Tibial nerve (tissue), 4 donors: ENCODE measurements around the gene THSD7B. TPM values are rescaled to one million over a fixed set of nuclear protein-coding genes. Genes with fewer than 3 reads are reported as not detected.
"Not testable (repeated sequence)": the region's sequence is repeated elsewhere in the genome, so short reads cannot be mapped to it uniquely, and the experiment has no call there.

Experiments used
- DNase-seq, 2 donors: peaks; one replicate each; pipeline ENCODE4 v3.0.0-alpha.2; 2019; ENCODE audit warnings: low spot score in 2 of 2
- H3K27ac ChIP-seq, 4 donors: fragments of 200-600 bp; sonication (generic) in 3 of 4; one replicate each; pipeline ENCODE4 v1.5.1; 2017 to 2019; ENCODE audit warnings: mild to moderate bottlenecking in 1 of 4
- H3K27me3 ChIP-seq, 2 donors: fragments of 200-600 bp; sonication (generic) in 1 of 2; one replicate each; pipeline versions ENCODE4 v1.5.1 to v1.6.0; 2017 to 2019
- H3K36me3 ChIP-seq, 3 donors: fragments of 200-600 bp; sonication (generic); one replicate each; pipeline ENCODE4 v1.5.1; 2018 to 2019
- H3K4me1 ChIP-seq, 4 donors: fragments of 200-600 bp; sonication (generic) in 3 of 4; one replicate each; pipeline ENCODE4 v1.5.1; 2017 to 2019
- H3K4me3 ChIP-seq, 4 donors: fragments of 200-600 bp; sonication (generic) in 3 of 4; one replicate each; pipeline ENCODE4 v1.5.1; 2017 to 2019; ENCODE audit warnings: mild to moderate bottlenecking in 1 of 4, moderate library complexity in 1 of 4
- H3K9me3 ChIP-seq, 4 donors: fragments of 200-600 bp; sonication (generic) in 3 of 4; one replicate each; pipeline ENCODE4 v1.5.1; 2017 to 2019
- EP300 ChIP-seq, 2 donors: sonication (generic); formaldehyde crosslinking; IDR thresholded peaks; one replicate each; pipeline ENCODE4 v1.6.1; 2017; ENCODE audit warnings: antibody characterized with exemption in 2 of 2, mild to moderate bottlenecking in 1 of 2
- POLR2A ChIP-seq, 2 donors: fragments of 450-650 bp; IDR thresholded peaks; one replicate each; pipeline ENCODE4 v1.6.1; 2017; ENCODE audit warnings: antibody characterized with exemption in 2 of 2, mild to moderate bottlenecking in 2 of 2, moderate library complexity in 2 of 2
- WGBS, 2 donors: methylation state at CpG; one replicate each; pipeline ENCODE4 v1.1.5; 2018; 5-methylcytosine and 5-hydroxymethylcytosine counted together
- total RNA-seq, 4 donors: library from RNA; depleted of rRNA; stranded (reverse); fragments of >200 nt; gene quantifications; one replicate each; pipeline ENCODE4 v1.1.0, GENCODE V29; 2016
- TF ChIP-seq, protein P1 (sequence below), 5 experiments: fragments of 200-600 bp in 3 of 5; fragments of 450-650 bp in 2 of 5; sonication (generic) in 3 of 5; IDR thresholded peaks; one replicate each; pipeline ENCODE4 v1.5.1; 2016 to 2019; ENCODE audit warnings: antibody characterized with exemption in 5 of 5, mild to moderate bottlenecking in 3 of 5, moderate library complexity in 2 of 5

The THSD7B gene
- total RNA-seq, 4 donors from 2014 or later: 1.5 to 13.8 (median 6.7) TPM

DNA sequence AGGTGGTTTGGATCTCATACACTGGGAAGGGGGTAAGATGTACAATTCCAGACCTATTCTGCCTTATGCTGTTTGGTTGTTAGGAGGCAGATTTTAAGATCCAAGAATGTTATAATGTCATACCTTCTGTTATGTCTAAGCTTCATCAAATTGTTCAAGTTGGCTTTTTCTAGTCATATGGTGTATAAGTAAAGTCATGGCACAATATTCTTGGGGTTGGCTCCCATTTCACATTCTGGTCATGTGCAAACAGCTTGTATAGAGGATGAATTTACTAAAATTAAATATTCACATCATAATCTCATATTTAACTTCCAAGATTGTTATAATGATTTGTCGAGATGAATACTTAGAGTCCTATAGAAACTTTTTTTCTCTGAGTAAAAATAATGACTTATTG, 774.0 kb downstream of the THSD7B start:
- Histone ChIP-seq H3K27ac (no peak overlapping the region), H3K9me3 (peaks cover 0 to 4% (median 0%) of the 10 kb centered on the region in 4 donors), H3K27me3 (no peaks in the 10 kb centered on the region), H3K4me1 (no peaks in the 10 kb centered on the region), H3K36me3 (no peaks in the 10 kb centered on the region), H3K4me3 (no peak overlapping the region)
- no peak for DNase-seq
- TF ChIP-seq, protein P1, sequence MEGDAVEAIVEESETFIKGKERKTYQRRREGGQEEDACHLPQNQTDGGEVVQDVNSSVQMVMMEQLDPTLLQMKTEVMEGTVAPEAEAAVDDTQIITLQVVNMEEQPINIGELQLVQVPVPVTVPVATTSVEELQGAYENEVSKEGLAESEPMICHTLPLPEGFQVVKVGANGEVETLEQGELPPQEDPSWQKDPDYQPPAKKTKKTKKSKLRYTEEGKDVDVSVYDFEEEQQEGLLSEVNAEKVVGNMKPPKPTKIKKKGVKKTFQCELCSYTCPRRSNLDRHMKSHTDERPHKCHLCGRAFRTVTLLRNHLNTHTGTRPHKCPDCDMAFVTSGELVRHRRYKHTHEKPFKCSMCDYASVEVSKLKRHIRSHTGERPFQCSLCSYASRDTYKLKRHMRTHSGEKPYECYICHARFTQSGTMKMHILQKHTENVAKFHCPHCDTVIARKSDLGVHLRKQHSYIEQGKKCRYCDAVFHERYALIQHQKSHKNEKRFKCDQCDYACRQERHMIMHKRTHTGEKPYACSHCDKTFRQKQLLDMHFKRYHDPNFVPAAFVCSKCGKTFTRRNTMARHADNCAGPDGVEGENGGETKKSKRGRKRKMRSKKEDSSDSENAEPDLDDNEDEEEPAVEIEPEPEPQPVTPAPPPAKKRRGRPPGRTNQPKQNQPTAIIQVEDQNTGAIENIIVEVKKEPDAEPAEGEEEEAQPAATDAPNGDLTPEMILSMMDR (IDR thresholded peaks at IDR 0.05): no peak
- TF ChIP-seq EP300 (IDR thresholded peaks at IDR 0.05): no peak
- TF ChIP-seq POLR2A (IDR thresholded peaks at IDR 0.05): no peak
- WGBS, 2 donors: 83 to 85% methylated on average over 1 of the region's 1 CpG

DNA sequence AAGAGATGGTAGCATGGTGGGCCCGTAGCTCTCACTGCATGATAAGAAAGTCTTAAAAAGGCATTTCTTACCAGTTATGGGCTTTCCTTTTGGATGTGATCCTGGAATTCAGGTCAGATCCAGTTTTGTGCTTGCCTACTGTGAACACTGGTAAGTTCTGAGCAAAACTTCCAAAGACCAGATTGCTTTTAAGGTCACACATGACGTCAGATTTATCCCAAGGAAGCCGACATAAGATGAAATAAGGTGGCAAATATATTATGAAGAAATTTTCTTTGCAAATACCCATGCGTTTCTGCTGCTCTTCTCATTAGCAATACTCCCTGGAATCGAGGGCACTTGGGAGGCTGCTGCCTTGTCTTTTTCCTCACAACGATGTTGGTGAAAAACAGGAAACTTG, 782.5 kb downstream of the THSD7B start:
- H3K27me3 ChIP-seq: no peaks in the 10 kb centered on the region
- WGBS, 2 donors: 84 to 87% methylated on average over 6 of the region's 6 CpGs
- H3K4me3 ChIP-seq: no peak overlapping the region
- no peak overlapping the region for H3K27ac ChIP-seq
- no peak for DNase-seq
- no peaks in the 10 kb centered on the region for H3K36me3 ChIP-seq
- no peaks in the 10 kb centered on the region for H3K4me1 ChIP-seq
- H3K9me3 ChIP-seq: no peaks in the 10 kb centered on the region
- no peak for TF ChIP-seq EP300 (IDR thresholded peaks at IDR 0.05)
- no peak for TF ChIP-seq POLR2A (IDR thresholded peaks at IDR 0.05)
- TF ChIP-seq, protein P1 (IDR thresholded peaks at IDR 0.05): no peak

DNA sequence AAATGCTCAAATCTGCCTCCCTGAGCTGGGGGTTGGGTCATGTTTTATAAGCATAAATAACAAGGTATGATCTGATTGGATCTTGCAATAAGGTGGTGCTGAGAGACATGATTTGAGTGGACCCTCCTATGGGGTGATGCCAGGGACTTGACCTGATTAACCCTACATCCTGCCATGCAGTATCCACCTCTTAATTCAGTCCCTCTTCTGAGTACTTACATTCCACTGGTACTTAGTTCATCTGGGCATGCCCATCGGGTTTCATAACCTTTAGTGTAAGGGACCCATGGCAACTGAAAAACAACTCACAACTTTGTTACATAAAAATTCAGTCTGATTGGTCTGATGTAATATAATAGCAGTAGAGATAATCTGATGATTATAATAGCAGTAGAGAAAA, 801.0 kb downstream of the THSD7B start:
- TF ChIP-seq POLR2A (IDR thresholded peaks at IDR 0.05) (no peak), EP300 (IDR thresholded peaks at IDR 0.05) (no peak)
- TF ChIP-seq, protein P1 (IDR thresholded peaks at IDR 0.05): no peak
- no peak overlapping the region for H3K27ac ChIP-seq
- no peak for DNase-seq
- H3K36me3 ChIP-seq: no peaks in the 10 kb centered on the region
- no peaks in the 10 kb centered on the region for H3K4me1 ChIP-seq
- no peak overlapping the region for H3K4me3 ChIP-seq
- no peaks in the 10 kb centered on the region for H3K9me3 ChIP-seq
- no peaks in the 10 kb centered on the region for H3K27me3 ChIP-seq
- 72 to 82% methylated on average over 1 of the region's 1 CpG for WGBS, 2 donors

DNA sequence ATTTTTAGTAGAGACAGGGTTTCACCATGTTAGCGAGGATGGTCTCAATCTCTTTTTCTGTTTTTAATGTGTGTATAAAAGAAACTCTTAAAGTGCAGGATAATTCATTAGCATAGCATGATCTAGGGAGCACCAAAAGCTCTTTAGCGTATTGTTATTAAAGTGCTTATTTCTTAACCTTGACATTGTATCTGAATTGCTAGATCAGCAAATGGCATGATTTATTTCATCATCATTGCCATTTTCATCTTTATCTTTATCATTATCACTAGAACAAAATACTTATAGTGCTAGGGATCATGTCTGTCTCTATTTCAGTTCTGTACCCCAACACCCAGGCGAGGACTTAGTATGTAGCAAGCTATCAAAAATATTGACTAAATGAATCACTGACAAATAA, 805.1 kb downstream of the THSD7B start:
- Histone ChIP-seq H3K4me3 (no peak overlapping the region), H3K36me3 (no peaks in the 10 kb centered on the region), H3K4me1 (no peaks in the 10 kb centered on the region), H3K9me3 (no peaks in the 10 kb centered on the region), H3K27me3 (no peaks in the 10 kb centered on the region), H3K27ac (no peak overlapping the region)
- TF ChIP-seq, protein P1 (IDR thresholded peaks at IDR 0.05): no peak
- TF ChIP-seq POLR2A (IDR thresholded peaks at IDR 0.05) (no peak), EP300 (IDR thresholded peaks at IDR 0.05) (no peak)
- DNase-seq: no peak
- WGBS, 2 donors: 88 to 93% methylated on average over 3 of the region's 3 CpGs

DNA sequence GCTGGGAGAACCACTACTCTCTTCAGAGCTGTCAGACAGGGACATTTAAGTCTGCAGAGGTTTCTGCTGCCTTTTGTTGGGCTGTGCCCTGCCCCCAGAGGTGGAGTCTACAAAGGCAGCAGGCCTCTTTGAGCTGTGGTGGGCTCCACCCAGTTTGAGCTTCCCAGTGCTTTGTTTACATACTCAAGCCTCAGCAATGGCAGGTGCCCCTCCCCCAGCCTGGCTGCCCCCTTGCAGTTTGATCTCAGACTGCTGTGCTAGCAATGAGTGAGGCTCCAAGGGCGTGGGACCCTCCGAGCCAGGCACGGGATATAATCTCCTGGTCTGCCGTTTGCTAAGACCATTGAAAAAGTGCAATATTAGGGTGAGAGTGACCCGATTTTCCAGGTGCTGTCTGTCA, 822.5 kb downstream of the THSD7B start:
- DNase-seq: not testable (repeated sequence)
- WGBS, 2 donors: 84 to 87% methylated on average over 5 of the region's 5 CpGs

DNA sequence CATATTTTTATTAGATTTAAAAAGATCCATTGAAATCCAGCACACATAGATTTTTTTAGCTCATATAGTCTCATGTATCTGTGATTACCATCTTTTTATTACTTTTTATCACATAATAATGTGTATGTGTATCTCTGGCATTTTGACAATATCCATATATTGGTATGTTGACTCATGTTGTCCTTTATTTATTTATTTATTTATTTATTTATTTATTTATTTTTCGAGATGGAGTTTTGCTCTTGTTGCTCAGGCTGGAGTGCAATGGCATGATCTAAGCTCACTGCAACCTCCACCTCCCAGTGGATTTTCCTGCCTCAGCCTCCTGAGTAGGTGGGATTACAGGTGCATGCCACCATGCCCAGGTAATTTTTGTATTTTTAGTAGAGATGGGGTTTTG, 823.2 kb downstream of the THSD7B start:
- WGBS, 2 donors: 49 to 88% methylated on average over 1 of the region's 1 CpG
- not testable (repeated sequence) for H3K4me3 ChIP-seq, H3K4me1 ChIP-seq, DNase-seq, H3K27ac ChIP-seq, H3K27me3 ChIP-seq, H3K36me3 ChIP-seq
- peaks cover 0 to 32% (median 0%) of the 10 kb centered on the region in 4 donors for H3K9me3 ChIP-seq

More for the DNA sequence above, 822.5 kb downstream of the THSD7B start:
- H3K27me3 ChIP-seq, H3K27ac ChIP-seq, H3K4me1 ChIP-seq, H3K36me3 ChIP-seq, H3K4me3 ChIP-seq: not testable (repeated sequence)
- peaks cover 0 to 33% (median 0%) of the 10 kb centered on the region in 4 donors for H3K9me3 ChIP-seq
